ENCODE measurements around the gene DNAH6. TPM values are rescaled to one million over a fixed set of nuclear protein-coding genes. Genes with fewer than 3 reads are reported as not detected.

The DNAH6 gene
- total RNA-seq, 1 experiment from 2014 or later = 1.6 TPM

- no peaks in the 10 kb centered on the region for H3K79me2 ChIP-seq (ENCODE audit: insufficient read depth, low read length)
- H3K27me3 ChIP-seq (ENCODE audit: insufficient read depth, low read length) = no peaks in the 10 kb centered on the region
- H4K20me1 ChIP-seq (ENCODE audit: insufficient read depth) = no peaks in the 10 kb centered on the region
- H3K9me3 ChIP-seq (ENCODE audit: control insufficient read depth in 1 of 2, insufficient read depth in 1 of 2, low read depth in 1 of 2, low read length in 2 of 2) = no peaks in the 10 kb centered on the region
- no peak overlapping the region for H2AFZ ChIP-seq (ENCODE audit: low read depth, low read length, poor library complexity, severe bottlenecking)
- no peak for TF ChIP-seq POLR2A (IDR thresholded peaks at IDR 0.05; ENCODE audit: borderline replicate concordance, extremely low read depth, insufficient read depth, insufficient read length)
- no peak for TF ChIP-seq TCF7L2 (IDR thresholded peaks at IDR 0.05; ENCODE audit: borderline replicate concordance, extremely low read depth, insufficient read depth, insufficient read length)
- no peak for TF ChIP-seq MAX (IDR thresholded peaks at IDR 0.05)
- no peak for TF ChIP-seq SP1 (IDR thresholded peaks at IDR 0.05; ENCODE audit: low read depth)
- TF ChIP-seq ZFX (IDR thresholded peaks at IDR 0.05) = no peak
- TF ChIP-seq EZH2 (IDR thresholded peaks at IDR 0.05) = no peak
- no peak for TF ChIP-seq EGR1 (IDR thresholded peaks at IDR 0.05; ENCODE audit: low read depth)
- no peaks in the 10 kb centered on the region for H3K36me3 ChIP-seq (ENCODE audit: control insufficient read depth in 1 of 2, insufficient read depth in 2 of 2, low read length in 2 of 2)
- H3K27ac ChIP-seq (ENCODE audit: low read depth, low read length) = no peak overlapping the region
- RAD21 ChIA-PET (ENCODE audit: low non-redundant PET in 1 of 2, low total read pairs in 2 of 2, uncharacterized antibody in 2 of 2, unreplicated experiment in 2 of 2) = no interaction called here
- no peaks in the 10 kb centered on the region for H3K4me1 ChIP-seq (ENCODE audit: control insufficient read depth in 1 of 2, insufficient read depth in 2 of 2, low read length in 2 of 2)
- no peak for ATAC-seq
- BruUV-seq (replicated peaks) = no TSS peak
- H3K9me2 ChIP-seq (ENCODE audit: insufficient read depth) = no peaks in the 10 kb centered on the region
- no peak overlapping the region for H3K9ac ChIP-seq (ENCODE audit: low read length)
- CTCF ChIA-PET = no interaction called here
- intact Hi-C loops (cut with micrococcal nuclease) = no loop called here
- no peak for DNase-seq (ENCODE audit: low read depth, low spot score)
- H3K4me3 ChIP-seq (replicated peaks in 1 of 2; ENCODE audit: low read depth in 1 of 2, low read length in 2 of 2) = no peak overlapping the region
- POLR2A ChIA-PET = no interaction called here
- no peak overlapping the region for H3K4me2 ChIP-seq (ENCODE audit: low read length)
Observed at GRCh38 chr2:84713441-84713840, 197.1 kb downstream of the DNAH6 start.

- Histone ChIP-seq H3K27ac (ENCODE audit: low read depth, low read length) (no peak overlapping the region), H3K9me2 (ENCODE audit: insufficient read depth) (no peaks in the 10 kb centered on the region), H3K79me2 (ENCODE audit: insufficient read depth, low read length) (no peaks in the 10 kb centered on the region), H3K27me3 (ENCODE audit: insufficient read depth, low read length) (no peaks in the 10 kb centered on the region), H3K36me3 (ENCODE audit: control insufficient read depth in 1 of 2, insufficient read depth in 2 of 2, low read length in 2 of 2) (no peaks in the 10 kb centered on the region), H3K4me1 (ENCODE audit: control insufficient read depth in 1 of 2, insufficient read depth in 2 of 2, low read length in 2 of 2) (no peaks in the 10 kb centered on the region), H3K4me3 (replicated peaks in 1 of 2; ENCODE audit: low read depth in 1 of 2, low read length in 2 of 2) (no peak overlapping the region), H3K9me3 (ENCODE audit: control insufficient read depth in 1 of 2, insufficient read depth in 1 of 2, low read depth in 1 of 2, low read length in 2 of 2) (no peaks in the 10 kb centered on the region), H4K20me1 (ENCODE audit: insufficient read depth) (no peaks in the 10 kb centered on the region), H3K9ac (ENCODE audit: low read length) (no peak overlapping the region), H2AFZ (ENCODE audit: low read depth, low read length, poor library complexity, severe bottlenecking) (no peak overlapping the region), H3K4me2 (ENCODE audit: low read length) (no peak overlapping the region)
- ChIA-PET RAD21 (ENCODE audit: low non-redundant PET in 1 of 2, low total read pairs in 2 of 2, uncharacterized antibody in 2 of 2, unreplicated experiment in 2 of 2) (no interaction called here), POLR2A (no interaction called here), CTCF (no interaction called here)
- ATAC-seq = no peak
- no peak for TF ChIP-seq TCF7L2 (IDR thresholded peaks at IDR 0.05; ENCODE audit: borderline replicate concordance, extremely low read depth, insufficient read depth, insufficient read length)
- no peak for DNase-seq (ENCODE audit: low read depth, low spot score)
- BruUV-seq (replicated peaks) = no TSS peak
- intact Hi-C loops (cut with micrococcal nuclease) = no loop called here
Observed at GRCh38 chr2:84716564-84716963, 200.3 kb downstream of the DNAH6 start.
